ENCODE data around the gene CLEC20A. TPM values are rescaled to one million over a fixed set of nuclear protein-coding genes. Genes with fewer than 3 reads are reported as not detected.

Gene CLEC20A
- polyA plus RNA-seq, 3 donors, result not detected

DNA sequence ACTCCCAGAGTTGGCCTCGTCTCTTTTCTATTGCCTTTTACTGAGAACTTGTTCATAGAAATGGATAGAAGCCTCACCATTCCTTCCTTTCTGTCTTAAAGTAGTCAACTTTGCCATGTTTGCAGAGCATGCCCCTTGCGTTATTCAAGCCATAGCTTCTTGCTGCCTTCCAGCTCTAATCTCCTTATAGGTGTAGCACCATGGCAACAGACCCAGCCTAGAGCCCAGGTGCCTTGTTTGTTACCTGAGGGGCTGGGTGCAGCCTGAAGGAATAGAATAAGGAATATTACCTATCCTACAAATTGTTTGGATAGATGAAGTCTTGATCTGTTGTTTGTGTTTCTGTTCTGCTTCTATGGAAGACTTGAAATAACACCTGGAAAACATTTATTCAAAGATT is 59.9 kb downstream of the CLEC20A start:
- Mint-ChIP-seq H3K9me3 (peaks cover 0 to 3% (median 0%) of the 10 kb centered on the region in 7 donors), H3K4me3 (no peak overlapping the region), H3K27me3 (ENCODE audit: low read depth in 3 of 3) (no peaks in the 10 kb centered on the region), H3K27ac (no peak overlapping the region), H3K36me3 (peaks cover 0 to 3% of the 10 kb centered on the region in 2 donors), H3K4me1 (no peaks in the 10 kb centered on the region)
- H3K4me1 ChIP-seq (ENCODE audit: control insufficient read depth in 1 of 2, insufficient read depth in 2 of 2, low read length in 2 of 2), result no peaks in the 10 kb centered on the region
- H2AFZ ChIP-seq (ENCODE audit: insufficient read depth, low read depth, low read length, poor library complexity, severe bottlenecking), result no peak overlapping the region
- TF ChIP-seq, protein P1, sequence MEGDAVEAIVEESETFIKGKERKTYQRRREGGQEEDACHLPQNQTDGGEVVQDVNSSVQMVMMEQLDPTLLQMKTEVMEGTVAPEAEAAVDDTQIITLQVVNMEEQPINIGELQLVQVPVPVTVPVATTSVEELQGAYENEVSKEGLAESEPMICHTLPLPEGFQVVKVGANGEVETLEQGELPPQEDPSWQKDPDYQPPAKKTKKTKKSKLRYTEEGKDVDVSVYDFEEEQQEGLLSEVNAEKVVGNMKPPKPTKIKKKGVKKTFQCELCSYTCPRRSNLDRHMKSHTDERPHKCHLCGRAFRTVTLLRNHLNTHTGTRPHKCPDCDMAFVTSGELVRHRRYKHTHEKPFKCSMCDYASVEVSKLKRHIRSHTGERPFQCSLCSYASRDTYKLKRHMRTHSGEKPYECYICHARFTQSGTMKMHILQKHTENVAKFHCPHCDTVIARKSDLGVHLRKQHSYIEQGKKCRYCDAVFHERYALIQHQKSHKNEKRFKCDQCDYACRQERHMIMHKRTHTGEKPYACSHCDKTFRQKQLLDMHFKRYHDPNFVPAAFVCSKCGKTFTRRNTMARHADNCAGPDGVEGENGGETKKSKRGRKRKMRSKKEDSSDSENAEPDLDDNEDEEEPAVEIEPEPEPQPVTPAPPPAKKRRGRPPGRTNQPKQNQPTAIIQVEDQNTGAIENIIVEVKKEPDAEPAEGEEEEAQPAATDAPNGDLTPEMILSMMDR (IDR thresholded peaks at IDR 0.05), result no peak
- no peaks in the 10 kb centered on the region for H4K20me1 ChIP-seq (ENCODE audit: insufficient read depth, low read length)
- DNase-seq, result no peak
- no CpG with 5 or more reads among the region's 2 CpGs for WGBS (ENCODE audit: insufficient coverage)
- no peaks in the 10 kb centered on the region for H3K9me3 ChIP-seq (replicated peaks in 1 of 2; ENCODE audit: control insufficient read depth in 1 of 2, insufficient read depth in 1 of 2, low read length in 2 of 2)
- H3K36me3 ChIP-seq (replicated peaks in 1 of 2; ENCODE audit: control insufficient read depth in 1 of 2, insufficient read depth in 2 of 2, low read length in 2 of 2), result no peaks in the 10 kb centered on the region
- no peak overlapping the region for H3K4me2 ChIP-seq (replicated peaks; ENCODE audit: extremely low read depth, low read length, poor library complexity, severe bottlenecking)
- H3K27me3 ChIP-seq (ENCODE audit: control insufficient read depth in 2 of 2, insufficient read depth in 2 of 2, low read length in 2 of 2), result no peaks in the 10 kb centered on the region
- intact Hi-C loops (cut with micrococcal nuclease), result no loop called here
- H3K79me2 ChIP-seq (ENCODE audit: insufficient read depth, low read length), result no peaks in the 10 kb centered on the region
- no peak overlapping the region for H3K27ac ChIP-seq (ENCODE audit: low read depth in 1 of 2, low read length in 2 of 2)
- no peak overlapping the region for H3K4me3 ChIP-seq (replicated peaks in 1 of 3; ENCODE audit: low read depth in 2 of 3, low read length in 3 of 3)
- H3K9ac ChIP-seq (ENCODE audit: insufficient read depth, low read length, poor library complexity, severe bottlenecking), result no peak overlapping the region

DNA sequence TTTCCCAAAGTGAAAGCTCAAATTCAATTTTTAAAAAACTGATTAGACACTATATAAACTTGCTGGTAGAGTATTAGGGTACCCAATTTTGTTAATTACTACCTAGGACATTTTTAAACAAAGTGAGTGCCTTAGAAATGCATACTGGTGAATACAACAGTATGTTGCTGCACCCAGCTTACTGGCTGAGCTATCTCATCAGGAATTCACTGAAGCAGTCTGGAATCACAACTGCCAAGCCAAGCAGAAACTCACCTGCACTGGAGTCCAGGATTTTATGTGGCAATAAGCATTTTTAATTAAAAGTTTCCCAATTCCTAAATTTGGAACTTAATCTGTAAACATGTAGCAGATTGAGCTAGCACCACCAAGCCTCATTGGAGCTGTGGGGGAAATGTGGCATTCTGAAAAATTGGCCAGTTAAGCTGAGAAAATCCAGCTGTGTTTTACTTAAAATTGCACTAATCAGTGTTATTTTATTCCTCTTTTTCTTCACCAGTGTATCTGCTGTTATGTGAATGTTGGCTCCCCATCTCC is 61.8 kb downstream of the CLEC20A start:
- Mint-ChIP-seq H3K27ac (no peak overlapping the region), H3K27me3 (ENCODE audit: low read depth in 3 of 3) (no peaks in the 10 kb centered on the region), H3K4me1 (no peaks in the 10 kb centered on the region), H3K4me3 (no peak overlapping the region), H3K9me3 (no peaks in the 10 kb centered on the region), H3K36me3 (no peaks in the 10 kb centered on the region)
- TF ChIP-seq, protein P1 (IDR thresholded peaks at IDR 0.05), result no peak
- Histone ChIP-seq H3K9me3 (replicated peaks in 1 of 2; ENCODE audit: control insufficient read depth in 1 of 2, insufficient read depth in 1 of 2, low read length in 2 of 2) (no peaks in the 10 kb centered on the region), H3K36me3 (replicated peaks in 1 of 2; ENCODE audit: control insufficient read depth in 1 of 2, insufficient read depth in 2 of 2, low read length in 2 of 2) (no peaks in the 10 kb centered on the region), H3K9ac (ENCODE audit: insufficient read depth, low read length, poor library complexity, severe bottlenecking) (no peak overlapping the region), H3K27me3 (ENCODE audit: control insufficient read depth in 2 of 2, insufficient read depth in 2 of 2, low read length in 2 of 2) (no peaks in the 10 kb centered on the region), H2AFZ (ENCODE audit: insufficient read depth, low read depth, low read length, poor library complexity, severe bottlenecking) (no peak overlapping the region), H3K4me1 (ENCODE audit: control insufficient read depth in 1 of 2, insufficient read depth in 2 of 2, low read length in 2 of 2) (no peaks in the 10 kb centered on the region), H3K27ac (ENCODE audit: low read depth in 1 of 2, low read length in 2 of 2) (no peak overlapping the region), H4K20me1 (ENCODE audit: insufficient read depth, low read length) (no peaks in the 10 kb centered on the region), H3K4me3 (replicated peaks in 1 of 3; ENCODE audit: low read depth in 2 of 3, low read length in 3 of 3) (no peak overlapping the region), H3K4me2 (replicated peaks; ENCODE audit: extremely low read depth, low read length, poor library complexity, severe bottlenecking) (no peak overlapping the region), H3K79me2 (ENCODE audit: insufficient read depth, low read length) (no peaks in the 10 kb centered on the region)
- DNase-seq, result no peak
- intact Hi-C loops (cut with micrococcal nuclease), result no loop called here

All from CD14-positive monocyte (primary cell).